ENCODE results near the gene ESRRA.
"Not testable (repeated sequence)": the region's sequence is repeated elsewhere in the genome, so short reads cannot be mapped to it uniquely, and the experiment has no call there.

The ESRRA gene

GRCh38 chr11:64292460-64293254 lies 12.7 kb upstream of the ESRRA start:
- DNase-seq (ENCODE audit: low spot score) = no peak

- no peak for DNase-seq (ENCODE audit: low spot score)
These were observed 10.6 kb upstream of the ESRRA start for GRCh38 chr11:64294774-64295173.

- DNase-seq (ENCODE audit: low spot score) = no peak
These were observed 9.6 kb upstream of the ESRRA start for GRCh38 chr11:64295760-64296159.

GRCh38 chr11:64296236-64296635 lies 9.1 kb upstream of the ESRRA start:
- DNase-seq (ENCODE audit: low spot score) = no peak

- DNase-seq (ENCODE audit: low spot score) = no peak
These were observed 8.3 kb upstream of the ESRRA start for GRCh38 chr11:64296830-64297698.

GRCh38 chr11:64297699-64298358 lies 7.5 kb upstream of the ESRRA start:
- DNase-seq (ENCODE audit: low spot score) = no peak

GRCh38 chr11:64298966-64299846 lies 6.1 kb upstream of the ESRRA start:
- DNase-seq (ENCODE audit: low spot score) = no peak

GRCh38 chr11:64299847-64300648 lies 5.3 kb upstream of the ESRRA start, which contains the start of gene CATSPERZ:
Gene CATSPERZ (plus strand): TSS chr11:64300358. CDS start chr11:64300411, 53 bp downstream.
- DNase-seq (ENCODE audit: low spot score) = no peak

GRCh38 chr11:64303109-64304031 lies 2.0 kb upstream of the ESRRA start:
- no peak for DNase-seq (ENCODE audit: low spot score)

GRCh38 chr11:64304032-64304315 lies 1.4 kb upstream of the ESRRA start:
- DNase-seq (ENCODE audit: low spot score) = no peak

- peak; percentile 92 for DNase-seq (ENCODE audit: low spot score)
These were observed 830 bp upstream of the ESRRA start for GRCh38 chr11:64304316-64305072.

- peak; percentile 73 for DNase-seq (ENCODE audit: low spot score)
These were observed 603 bp downstream of the ESRRA start for GRCh38 chr11:64305691-64306562.

- no peak for DNase-seq (ENCODE audit: low spot score)
These were observed 1.2 kb downstream of the ESRRA start for GRCh38 chr11:64306563-64306875.

GRCh38 chr11:64306876-64307622 lies 1.7 kb downstream of the ESRRA start:
- DNase-seq (ENCODE audit: low spot score) = no peak

- not testable (repeated sequence) for DNase-seq (ENCODE audit: low spot score)
These were observed 2.5 kb downstream of the ESRRA start for GRCh38 chr11:64307795-64308194.

GRCh38 chr11:64312947-64313346 lies 7.6 kb downstream of the ESRRA start:
- no peak for DNase-seq (ENCODE audit: low spot score)

- DNase-seq (ENCODE audit: low spot score) = no peak
These were observed 8.3 kb downstream of the ESRRA start for GRCh38 chr11:64313491-64314145.
